Activated CD4-positive, alpha-beta T cell treated with anti-CD3 and anti-CD28 coated beads, Interleukin-2, amount 10 ng/mL, durations not matched to agents 24 days and 14 days (primary cell): ENCODE measurements around the gene HMGCS1. TPM values are rescaled to one million over a fixed set of nuclear protein-coding genes. Genes with fewer than 3 reads are reported as not detected.
"Not testable (repeated sequence)": the region's sequence is repeated elsewhere in the genome, so short reads cannot be mapped to it uniquely, and the experiment has no call there.

Source experiments
- DNase-seq: peaks from one replicate; pipeline ENCODE4 v3.0.0; 2022
- H3K27ac Mint-ChIP-seq: one replicate; pipeline ENCODE4 v1.8.0; 2022; ENCODE audit warnings: mild to moderate bottlenecking, mixed read lengths
- H3K27me3 Mint-ChIP-seq: one replicate; pipeline ENCODE4 v1.8.0; 2022; ENCODE audit warnings: mixed read lengths
- H3K36me3 Mint-ChIP-seq: one replicate; pipeline ENCODE4 v1.8.0; 2022; ENCODE audit warnings: low read depth, mild to moderate bottlenecking, mixed read lengths
- H3K4me1 Mint-ChIP-seq: one replicate; pipeline ENCODE4 v1.8.0; 2021; ENCODE audit warnings: mixed read lengths
- H3K4me3 Mint-ChIP-seq: one replicate; pipeline ENCODE4 v1.8.0; 2022; ENCODE audit warnings: mild to moderate bottlenecking, moderate library complexity, mixed read lengths
- H3K9me3 Mint-ChIP-seq: one replicate; pipeline ENCODE4 v1.8.0; 2021; ENCODE audit warnings: mixed read lengths
- intact Hi-C: fragments of 100-400 bp; cut with micrococcal nuclease; formaldehyde crosslinking; loops from one replicate; pipeline ENCODE4 v1.15.1; 2023
- total RNA-seq: library from RNA; stranded (reverse); gene quantifications from 2 replicates; pipeline ENCODE4 v1.2.3, GENCODE V29; 2022

Gene HMGCS1
- total RNA-seq, 1 donor from 2014 or later = 241 TPM

GRCh38 chr5:43332401-43332800, 19.2 kb upstream of the HMGCS1 start:
- Mint-ChIP-seq H3K9me3 (peaks cover 32% of the 10 kb centered on the region), H3K4me3 (no peak overlapping the region), H3K4me1 (peaks cover 5% of the 10 kb centered on the region), H3K36me3 (peaks cover 5% of the 10 kb centered on the region), H3K27ac (no peak overlapping the region), H3K27me3 (no peaks in the 10 kb centered on the region)
- intact Hi-C loops = no loop called here
- no peak for DNase-seq

GRCh38 chr5:43325624-43326023, 12.4 kb upstream of the HMGCS1 start:
- intact Hi-C loops = loop anchor here (5.0 kb wide), 1 partner anchor 37 kb away; no protein-coding TSS in a partner anchor
- H3K27ac Mint-ChIP-seq, H3K4me3 Mint-ChIP-seq, H3K27me3 Mint-ChIP-seq, DNase-seq, H3K4me1 Mint-ChIP-seq, H3K9me3 Mint-ChIP-seq, H3K36me3 Mint-ChIP-seq: not testable (repeated sequence)

- H3K9me3 Mint-ChIP-seq, H3K27me3 Mint-ChIP-seq, H3K27ac Mint-ChIP-seq, H3K4me1 Mint-ChIP-seq, DNase-seq, intact Hi-C loops, H3K36me3 Mint-ChIP-seq, H3K4me3 Mint-ChIP-seq: not testable (repeated sequence)
These were observed 10.3 kb upstream of the HMGCS1 start for GRCh38 chr5:43323488-43323887.

- H3K4me1 Mint-ChIP-seq = peaks cover 5% of the 10 kb centered on the region
- H3K36me3 Mint-ChIP-seq = no peaks in the 10 kb centered on the region
- H3K4me3 Mint-ChIP-seq = no peak overlapping the region
- no peak for DNase-seq
- intact Hi-C loops = no loop called here
- H3K27ac Mint-ChIP-seq = no peak overlapping the region
- no peaks in the 10 kb centered on the region for H3K27me3 Mint-ChIP-seq
- peaks cover 6% of the 10 kb centered on the region for H3K9me3 Mint-ChIP-seq
These were observed 7.6 kb upstream of the HMGCS1 start for GRCh38 chr5:43320846-43321245.

- H3K9me3 Mint-ChIP-seq = peaks cover 19% of the 10 kb centered on the region
- H3K27ac Mint-ChIP-seq = peak overlapping the region; percentile 94
- no peak for DNase-seq
- no peak overlapping the region for H3K4me3 Mint-ChIP-seq
- intact Hi-C loops = loop anchor here (5.0 to 10.0 kb wide), 3 partner anchors 198 to 1561 kb away; partner anchors contain the start of genes C5orf34 and NNT
- peaks cover 17% of the 10 kb centered on the region for H3K36me3 Mint-ChIP-seq
- H3K4me1 Mint-ChIP-seq = peaks cover 36% of the 10 kb centered on the region
- no peaks in the 10 kb centered on the region for H3K27me3 Mint-ChIP-seq
These were observed 3.2 kb upstream of the HMGCS1 start for GRCh38 chr5:43316421-43316820.

- Mint-ChIP-seq H3K4me1 (peaks cover 42% of the 10 kb centered on the region), H3K4me3 (peak overlapping the region; percentile 54), H3K36me3 (peaks cover 23% of the 10 kb centered on the region), H3K9me3 (peaks cover 19% of the 10 kb centered on the region), H3K27me3 (no peaks in the 10 kb centered on the region), H3K27ac (peak overlapping the region; percentile 94)
- intact Hi-C loops = loop anchor here (1.0 to 10.0 kb wide), 8 partner anchors 15 to 1562 kb away; partner anchors contain the start of genes C5orf34, NNT and PAIP1
- no peak for DNase-seq
These were observed 2.5 kb upstream of the HMGCS1 start for GRCh38 chr5:43315682-43316081.

GRCh38 chr5:43315263-43315662, 2.1 kb upstream of the HMGCS1 start:
- Mint-ChIP-seq H3K9me3 (peaks cover 19% of the 10 kb centered on the region), H3K4me1 (peaks cover 44% of the 10 kb centered on the region), H3K4me3 (peak overlapping the region; percentile 54), H3K36me3 (peaks cover 25% of the 10 kb centered on the region), H3K27ac (peak overlapping the region; percentile 94), H3K27me3 (no peaks in the 10 kb centered on the region)
- intact Hi-C loops = loop anchor here (1.0 to 10.0 kb wide), 8 partner anchors 14 to 1562 kb away; partner anchors contain the start of genes C5orf34, NNT and PAIP1
- DNase-seq = peak; percentile 76

GRCh38 chr5:43314724-43315123, 1.5 kb upstream of the HMGCS1 start:
- Mint-ChIP-seq H3K4me3 (peak overlapping the region; percentile 36), H3K36me3 (peaks cover 29% of the 10 kb centered on the region), H3K9me3 (peaks cover 19% of the 10 kb centered on the region), H3K27me3 (no peaks in the 10 kb centered on the region), H3K27ac (peak overlapping the region; percentile 94), H3K4me1 (peaks cover 48% of the 10 kb centered on the region)
- no peak for DNase-seq
- intact Hi-C loops = loop anchor here (1.0 to 10.0 kb wide), 9 partner anchors 14 to 1563 kb away; partner anchors contain the start of genes C5orf34, NNT and PAIP1

GRCh38 chr5:43313854-43314457, 744 bp upstream of the HMGCS1 start:
- Mint-ChIP-seq H3K4me3 (peak overlapping the region; percentile 89), H3K27ac (peak overlapping the region; percentile 94), H3K9me3 (peaks cover 18% of the 10 kb centered on the region), H3K4me1 (peaks cover 56% of the 10 kb centered on the region), H3K36me3 (peaks cover 36% of the 10 kb centered on the region), H3K27me3 (no peaks in the 10 kb centered on the region)
- intact Hi-C loops = loop anchor here (1.0 to 10.0 kb wide), 12 partner anchors 10 to 363 kb away; partner anchors contain the start of genes C5orf34, NNT and PAIP1
- DNase-seq = peak; percentile 69

- peak overlapping the region; percentile 89 for H3K4me3 Mint-ChIP-seq
- no peak for DNase-seq
- H3K27ac Mint-ChIP-seq = peak overlapping the region; percentile 94
- intact Hi-C loops = loop anchor here (1.0 to 10.0 kb wide), 10 partner anchors 8 to 362 kb away; partner anchors contain the start of genes C5orf34 and NNT
- no peaks in the 10 kb centered on the region for H3K27me3 Mint-ChIP-seq
- H3K4me1 Mint-ChIP-seq = peaks cover 60% of the 10 kb centered on the region
- peaks cover 16% of the 10 kb centered on the region for H3K9me3 Mint-ChIP-seq
- H3K36me3 Mint-ChIP-seq = peaks cover 40% of the 10 kb centered on the region
These were observed 545 bp downstream of the HMGCS1 start for GRCh38 chr5:43312699-43313034.

GRCh38 chr5:43312076-43312661, 1.0 kb downstream of the HMGCS1 start:
- peaks cover 41% of the 10 kb centered on the region for H3K36me3 Mint-ChIP-seq

GRCh38 chr5:43309637-43310036, 3.6 kb downstream of the HMGCS1 start:
- Mint-ChIP-seq H3K4me3 (peak overlapping the region; percentile 71), H3K4me1 (peaks cover 63% of the 10 kb centered on the region), H3K9me3 (peaks cover 10% of the 10 kb centered on the region), H3K36me3 (peaks cover 41% of the 10 kb centered on the region), H3K27me3 (no peaks in the 10 kb centered on the region), H3K27ac (peak overlapping the region; percentile 64)
- intact Hi-C loops = loop anchor here (5.0 to 10.0 kb wide), 4 partner anchors 82 to 302 kb away; partner anchors contain the start of genes C5orf34 and NNT
- no peak for DNase-seq

More at GRCh38 chr5:43312076-43312661, 1.0 kb downstream of the HMGCS1 start:
- Mint-ChIP-seq H3K9me3 (peaks cover 13% of the 10 kb centered on the region), H3K4me1 (peaks cover 61% of the 10 kb centered on the region), H3K27me3 (no peaks in the 10 kb centered on the region), H3K4me3 (peak overlapping the region; percentile 89), H3K27ac (peak overlapping the region; percentile 94)
- DNase-seq = peak; percentile 67
- intact Hi-C loops = loop anchor here (2.0 to 10.0 kb wide), 5 partner anchors 77 to 361 kb away; partner anchors contain the start of genes C5orf34 and NNT

GRCh38 chr5:43309122-43309521, 4.1 kb downstream of the HMGCS1 start:
- H3K36me3 Mint-ChIP-seq = peaks cover 44% of the 10 kb centered on the region
- H3K4me3 Mint-ChIP-seq = peak overlapping the region; percentile 71

GRCh38 chr5:43306954-43307353, 6.3 kb downstream of the HMGCS1 start:
- Mint-ChIP-seq H3K27ac (peak overlapping the region; percentile 50), H3K4me3 (peak overlapping the region; percentile 5), H3K36me3 (peaks cover 55% of the 10 kb centered on the region), H3K4me1 (peaks cover 71% of the 10 kb centered on the region)
- H3K9me3 Mint-ChIP-seq, DNase-seq, H3K27me3 Mint-ChIP-seq: not testable (repeated sequence)
- intact Hi-C loops = loop anchor here (1.0 to 5.0 kb wide), 2 partner anchors 80 to 201 kb away; no protein-coding TSS in a partner anchor

More at GRCh38 chr5:43309122-43309521, 4.1 kb downstream of the HMGCS1 start:
- H3K9me3 Mint-ChIP-seq = peaks cover 5% of the 10 kb centered on the region
- no peaks in the 10 kb centered on the region for H3K27me3 Mint-ChIP-seq
- peak overlapping the region; percentile 64 for H3K27ac Mint-ChIP-seq
- no peak for DNase-seq
- peaks cover 63% of the 10 kb centered on the region for H3K4me1 Mint-ChIP-seq
- intact Hi-C loops = loop anchor here (5.0 kb wide), 1 partner anchor 82 kb away; no protein-coding TSS in a partner anchor
